Bronchial epithelial cell (primary cell): ENCODE results near the gene TAS2R42. TPM values are rescaled to one million over a fixed set of nuclear protein-coding genes. Genes with fewer than 3 reads are reported as not detected.

Experiments
- DNase-seq: peaks from one replicate; pipeline ENCODE4 v3.0.0-alpha.2; 2010; ENCODE audit warnings: low read depth
- FAIRE-seq: peaks from 2 replicates; lab custom pipeline; 2011; peaks lifted over from hg19 to GRCh38; lab: Jason Lieb, UNC
- H3K27me3 ChIP-seq: 2 replicates; pipeline ENCODE4 v1.5.1; 2011; ENCODE audit warnings: low read length; ENCODE audit not compliant: control insufficient read depth, insufficient read depth
- H3K36me3 ChIP-seq: 2 replicates; pipeline ENCODE4 v1.5.1; 2011; ENCODE audit warnings: low read length; ENCODE audit not compliant: control insufficient read depth, insufficient read depth
- H3K4me3 ChIP-seq: 2 replicates; pipeline ENCODE4 v1.5.1; 2011; ENCODE audit warnings: mild to moderate bottlenecking, low read depth, low read length, control low read depth
- total RNA-seq: library from RNA; depleted of rRNA; stranded (reverse); fragments of >200 nt; gene quantifications from 2 replicates; pipeline ENCODE4 v1.2.1, GENCODE V29; 2014
- TF ChIP-seq, protein P1 (sequence below): IDR thresholded peaks from 2 replicates; pipeline ENCODE4 v1.5.1; 2011; ENCODE audit warnings: mild to moderate bottlenecking, moderate library complexity, low read length, control low read depth, inconsistent platforms; ENCODE audit not compliant: insufficient read depth, severe bottlenecking

The TAS2R42 gene
- total RNA-seq, 1 donor from 2014 or later: not detected

DNA sequence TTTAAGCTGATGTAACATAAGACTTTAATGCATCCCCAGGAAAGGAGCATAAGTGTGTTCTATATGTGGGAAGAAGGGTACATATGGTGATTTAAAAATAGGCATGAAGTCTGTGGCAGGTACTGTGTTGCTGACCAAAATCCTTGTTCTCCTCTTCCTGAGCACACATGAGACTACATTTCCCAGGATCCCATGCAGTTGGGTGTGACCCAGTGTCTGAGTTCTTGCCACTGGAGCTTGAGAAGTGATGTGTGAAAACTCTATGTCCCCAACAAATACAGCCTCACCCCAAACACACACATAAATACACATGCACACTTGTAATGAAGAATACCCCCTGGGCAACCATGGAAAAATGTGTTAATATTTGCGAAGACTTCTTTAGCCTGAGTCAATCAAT is 24.2 kb downstream of the TAS2R42 start:
- FAIRE-seq (no peak), DNase-seq (peak; percentile 8)
- TF ChIP-seq, protein P1, sequence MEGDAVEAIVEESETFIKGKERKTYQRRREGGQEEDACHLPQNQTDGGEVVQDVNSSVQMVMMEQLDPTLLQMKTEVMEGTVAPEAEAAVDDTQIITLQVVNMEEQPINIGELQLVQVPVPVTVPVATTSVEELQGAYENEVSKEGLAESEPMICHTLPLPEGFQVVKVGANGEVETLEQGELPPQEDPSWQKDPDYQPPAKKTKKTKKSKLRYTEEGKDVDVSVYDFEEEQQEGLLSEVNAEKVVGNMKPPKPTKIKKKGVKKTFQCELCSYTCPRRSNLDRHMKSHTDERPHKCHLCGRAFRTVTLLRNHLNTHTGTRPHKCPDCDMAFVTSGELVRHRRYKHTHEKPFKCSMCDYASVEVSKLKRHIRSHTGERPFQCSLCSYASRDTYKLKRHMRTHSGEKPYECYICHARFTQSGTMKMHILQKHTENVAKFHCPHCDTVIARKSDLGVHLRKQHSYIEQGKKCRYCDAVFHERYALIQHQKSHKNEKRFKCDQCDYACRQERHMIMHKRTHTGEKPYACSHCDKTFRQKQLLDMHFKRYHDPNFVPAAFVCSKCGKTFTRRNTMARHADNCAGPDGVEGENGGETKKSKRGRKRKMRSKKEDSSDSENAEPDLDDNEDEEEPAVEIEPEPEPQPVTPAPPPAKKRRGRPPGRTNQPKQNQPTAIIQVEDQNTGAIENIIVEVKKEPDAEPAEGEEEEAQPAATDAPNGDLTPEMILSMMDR: no peak
- Histone ChIP-seq H3K27me3 (no peaks in the 10 kb centered on the region), H3K4me3 (no peak overlapping the region), H3K36me3 (peaks cover 2% of the 10 kb centered on the region)

DNA sequence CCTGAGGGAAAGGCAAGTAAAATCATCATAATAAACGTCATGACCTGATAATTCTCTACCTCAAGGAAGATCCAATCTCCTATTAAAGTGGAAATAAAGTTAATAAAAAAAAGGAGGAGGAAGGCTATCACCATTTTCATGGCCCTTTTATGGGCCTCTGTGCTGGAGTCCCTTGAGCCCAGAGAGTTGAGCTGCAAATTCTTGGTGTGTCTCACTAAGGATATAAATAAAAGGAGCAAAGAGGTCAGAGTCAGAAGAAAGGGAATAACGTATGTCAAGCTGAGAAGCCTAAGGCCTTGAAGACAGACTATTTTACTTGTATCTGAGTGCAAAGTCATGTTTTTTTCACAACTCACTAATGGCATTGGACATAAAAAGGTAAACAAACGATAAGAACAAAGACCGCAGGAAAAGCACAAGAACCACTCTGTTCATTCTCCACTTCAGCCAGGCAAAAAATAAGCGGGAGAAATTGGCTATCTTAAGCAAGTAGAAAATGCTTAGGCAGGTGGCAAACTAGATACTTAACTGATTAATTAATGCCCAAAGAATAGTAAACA is 27.8 kb downstream of the TAS2R42 start:
- H3K4me3 ChIP-seq: no peak overlapping the region
- H3K36me3 ChIP-seq: no peaks in the 10 kb centered on the region
- FAIRE-seq (no peak), DNase-seq (no peak)
- H3K27me3 ChIP-seq: no peaks in the 10 kb centered on the region
- TF ChIP-seq, protein P1: no peak

DNA sequence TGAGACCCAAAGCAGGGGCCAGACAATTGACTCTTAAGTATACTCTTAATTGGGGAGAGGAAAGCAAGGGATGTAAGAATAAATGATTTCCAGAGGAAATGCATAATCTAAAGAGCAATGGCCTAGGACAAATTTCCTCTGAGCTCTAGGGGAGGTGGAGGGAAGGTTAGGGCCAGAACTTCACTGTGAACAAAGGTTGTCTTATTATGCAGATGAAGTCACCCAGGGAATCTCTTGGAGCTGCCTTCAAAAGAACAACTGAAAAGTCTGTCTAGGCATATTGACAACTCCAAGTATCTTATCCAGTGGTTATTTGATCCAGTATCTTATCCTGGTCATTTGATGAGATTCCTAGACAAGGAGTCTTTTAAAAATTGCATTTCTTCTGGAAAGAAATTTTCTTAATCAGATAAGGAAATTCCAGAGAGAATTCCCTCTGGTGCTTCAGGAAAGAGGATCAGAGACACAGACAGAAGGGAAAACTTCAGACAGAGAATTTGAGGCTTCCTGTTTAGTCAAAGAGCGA is 32.3 kb downstream of the TAS2R42 start:
- H3K27me3 ChIP-seq: no peaks in the 10 kb centered on the region
- TF ChIP-seq, protein P1: no peak
- H3K36me3 ChIP-seq: no peaks in the 10 kb centered on the region
- H3K4me3 ChIP-seq: no peak overlapping the region
- no peak for DNase-seq
- no peak for FAIRE-seq

DNA sequence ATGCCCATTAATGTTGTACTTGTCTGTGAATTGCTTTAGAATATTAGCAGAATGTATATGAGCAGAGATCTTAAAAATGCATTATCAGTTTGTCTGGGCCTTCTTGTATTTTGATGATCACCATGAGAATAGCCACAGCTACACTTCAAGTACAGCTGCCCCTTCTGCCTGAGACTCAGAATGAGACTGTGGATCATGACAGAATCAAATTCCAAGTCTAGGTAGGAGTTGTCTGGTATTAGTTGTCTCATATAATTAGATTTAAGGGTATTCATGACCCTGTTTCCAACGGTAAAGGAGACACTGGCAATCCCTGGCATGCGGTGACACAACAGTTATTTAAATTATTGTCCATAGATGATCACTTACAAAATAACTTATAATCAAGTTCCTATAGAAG is 34.0 kb downstream of the TAS2R42 start:
- no peaks in the 10 kb centered on the region for H3K36me3 ChIP-seq
- H3K4me3 ChIP-seq: no peak overlapping the region
- FAIRE-seq: no peak
- TF ChIP-seq, protein P1: no peak
- no peaks in the 10 kb centered on the region for H3K27me3 ChIP-seq
- no peak for DNase-seq

DNA sequence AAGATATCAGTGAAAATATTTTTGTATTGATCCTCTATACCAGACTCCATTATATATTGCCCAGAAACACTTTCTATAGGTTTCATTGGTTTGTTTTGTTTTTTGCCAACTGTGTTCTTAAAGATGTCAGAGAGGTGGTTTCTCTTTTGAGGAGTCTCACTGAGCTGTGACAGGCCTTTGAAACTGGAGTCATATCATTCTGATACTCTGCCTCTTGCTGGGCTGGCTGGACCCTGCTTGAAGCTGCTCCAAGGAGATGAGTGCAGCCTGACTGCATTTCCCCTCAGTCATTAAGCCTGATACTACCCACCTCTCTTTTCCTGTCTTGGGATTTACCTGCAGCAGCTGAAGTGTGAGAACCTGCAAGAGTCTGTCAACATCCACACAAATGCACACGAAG is 35.9 kb downstream of the TAS2R42 start:
- TF ChIP-seq, protein P1: no peak
- no peak overlapping the region for H3K4me3 ChIP-seq
- H3K36me3 ChIP-seq: no peaks in the 10 kb centered on the region
- no peak for FAIRE-seq
- H3K27me3 ChIP-seq: no peaks in the 10 kb centered on the region
- no peak for DNase-seq

DNA sequence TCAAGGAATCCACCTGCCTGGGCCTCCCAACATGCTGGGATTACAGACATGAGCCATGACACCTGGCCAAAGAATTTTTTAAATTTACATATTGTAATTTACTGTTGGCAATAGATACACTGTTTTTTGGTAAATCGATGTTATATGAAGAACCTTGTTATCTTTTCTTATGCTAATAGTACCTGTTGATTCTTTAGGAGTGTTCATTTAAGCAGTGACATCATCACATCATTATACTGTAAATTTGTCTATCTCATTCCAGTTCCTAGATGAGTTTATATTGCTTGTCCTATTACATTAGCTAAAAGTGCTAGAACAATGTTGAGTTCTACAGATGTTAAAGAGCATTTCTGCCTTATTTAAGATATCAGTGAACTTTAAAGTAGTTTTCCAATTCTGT is 39.3 kb downstream of the TAS2R42 start:
- FAIRE-seq (no peak), DNase-seq (no peak)
- H3K4me3 ChIP-seq: no peak overlapping the region
- H3K36me3 ChIP-seq: no peaks in the 10 kb centered on the region
- TF ChIP-seq, protein P1: no peak
- H3K27me3 ChIP-seq: no peaks in the 10 kb centered on the region
